GM19238 (cell line): ENCODE data around the gene CHIC2.

Experiments used
- DNase-seq: peaks from one replicate; pipeline ENCODE4 v3.0.0; 2011; ENCODE audit warnings: low spot score; ENCODE audit not compliant: insufficient read length

CHIC2 gene

GRCh38 chr4:54011201-54011600 lies 53.2 kb downstream of the CHIC2 start:
- DNase-seq = no peak

GRCh38 chr4:54006755-54007154 lies 57.6 kb downstream of the CHIC2 start:
- no peak for DNase-seq

GRCh38 chr4:54005475-54005874 lies 58.9 kb downstream of the CHIC2 start:
- DNase-seq = no peak

GRCh38 chr4:54004463-54004862 lies 59.9 kb downstream of the CHIC2 start:
- DNase-seq = no peak

- DNase-seq = no peak
Observed at GRCh38 chr4:54001668-54002365, 62.6 kb downstream of the CHIC2 start.

GRCh38 chr4:53997898-53998297 lies 66.5 kb downstream of the CHIC2 start:
- no peak for DNase-seq

- DNase-seq = no peak
Observed at GRCh38 chr4:53994382-53995102, 69.9 kb downstream of the CHIC2 start.

- DNase-seq = no peak
Observed at GRCh38 chr4:53992785-53993184, 71.6 kb downstream of the CHIC2 start.

- DNase-seq = no peak
Observed at GRCh38 chr4:53991821-53992220, 72.6 kb downstream of the CHIC2 start.

GRCh38 chr4:53990641-53991040 lies 73.8 kb downstream of the CHIC2 start:
- DNase-seq = no peak

- DNase-seq = no peak
Observed at GRCh38 chr4:53987761-53988171, 76.6 kb downstream of the CHIC2 start.

GRCh38 chr4:53986062-53986461 lies 78.3 kb downstream of the CHIC2 start:
- no peak for DNase-seq

- no peak for DNase-seq
Observed at GRCh38 chr4:53981567-53981966, 82.8 kb downstream of the CHIC2 start.

- no peak for DNase-seq
Observed at GRCh38 chr4:53981066-53981465, 83.3 kb downstream of the CHIC2 start.

- DNase-seq = no peak
Observed at GRCh38 chr4:53974561-53974960, 89.8 kb downstream of the CHIC2 start.

- DNase-seq = no peak
Observed at GRCh38 chr4:53967986-53968385, 96.4 kb downstream of the CHIC2 start.

GRCh38 chr4:53963781-53964180 lies 100.6 kb downstream of the CHIC2 start:
- no peak for DNase-seq

- no peak for DNase-seq
Observed at GRCh38 chr4:53963336-53963735, 101.1 kb downstream of the CHIC2 start.

GRCh38 chr4:53962516-53963225 lies 101.7 kb downstream of the CHIC2 start:
- no peak for DNase-seq

- no peak for DNase-seq
Observed at GRCh38 chr4:53961351-53961750, 103.1 kb downstream of the CHIC2 start.

GRCh38 chr4:53960843-53961242 lies 103.6 kb downstream of the CHIC2 start:
- no peak for DNase-seq
